HFF-Myc (cell line): Measurements from ENCODE around the gene NFYA.

ENCODE experiments used
- DNase-seq: peaks from one replicate; pipeline ENCODE4 v3.0.0-alpha.2; 2011; ENCODE audit warnings: low read depth; ENCODE audit errors: extremely low read depth
- H3K4me3 ChIP-seq: replicated peaks from 2 replicates; pipeline ENCODE4 v1.5.1; 2011; ENCODE audit warnings: low read depth, mild to moderate bottlenecking, control low read depth, low read length
- CTCF ChIP-seq: IDR thresholded peaks from 2 replicates; pipeline ENCODE4 v1.5.1; 2012; ENCODE audit warnings: mild to moderate bottlenecking, low read depth, low read length, control low read depth; ENCODE audit errors: missing control alignments

Gene NFYA

DNA sequence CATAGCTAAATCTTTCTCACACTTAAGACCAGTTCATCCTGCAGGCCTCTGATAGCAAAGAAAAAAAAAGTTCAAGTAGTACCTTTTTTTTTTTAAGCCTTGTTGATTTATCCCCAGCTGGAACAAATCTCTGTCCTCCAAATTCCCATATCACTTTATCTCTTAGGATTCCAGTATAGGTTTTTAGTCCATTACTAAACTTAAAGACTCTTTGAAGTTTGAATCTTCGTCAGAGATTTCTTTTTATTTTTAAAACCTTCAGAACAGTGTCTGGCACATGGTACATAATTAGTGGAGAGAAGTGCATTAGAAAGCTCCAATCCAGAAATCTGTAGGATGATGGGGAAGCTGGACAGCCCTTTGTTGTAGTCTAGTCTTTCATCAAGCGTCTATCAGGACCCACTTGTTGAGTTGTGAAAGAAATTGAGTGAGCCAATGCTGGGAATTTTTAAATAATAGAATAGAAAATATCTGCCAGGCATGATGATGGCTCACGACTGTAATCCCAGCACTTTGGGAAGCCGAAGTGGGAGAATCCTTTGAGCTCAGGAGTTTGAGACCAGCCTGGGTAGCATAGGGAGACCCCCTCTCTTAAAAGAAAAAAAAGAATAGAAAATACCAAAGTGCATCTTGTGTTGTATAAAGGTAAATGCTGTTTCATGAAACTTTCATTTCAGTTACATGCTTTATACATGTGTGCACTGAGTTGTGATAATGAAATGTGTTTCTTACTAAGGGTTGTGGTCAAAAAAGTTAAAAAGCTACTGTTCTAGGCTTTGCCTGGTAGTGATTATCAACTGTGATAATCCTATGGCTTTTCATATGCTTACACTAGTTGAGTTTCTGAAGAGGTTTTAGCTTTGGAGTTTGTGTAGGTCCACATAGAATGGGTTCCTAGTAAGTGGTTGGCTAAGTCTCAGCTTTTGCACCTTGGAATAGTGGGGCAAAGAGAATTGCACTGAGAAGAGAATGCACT lies 3.2 kb downstream of the NFYA start:
- TF ChIP-seq CTCF = no peak
- no peak for DNase-seq
- H3K4me3 ChIP-seq = no peak overlapping the region

DNA sequence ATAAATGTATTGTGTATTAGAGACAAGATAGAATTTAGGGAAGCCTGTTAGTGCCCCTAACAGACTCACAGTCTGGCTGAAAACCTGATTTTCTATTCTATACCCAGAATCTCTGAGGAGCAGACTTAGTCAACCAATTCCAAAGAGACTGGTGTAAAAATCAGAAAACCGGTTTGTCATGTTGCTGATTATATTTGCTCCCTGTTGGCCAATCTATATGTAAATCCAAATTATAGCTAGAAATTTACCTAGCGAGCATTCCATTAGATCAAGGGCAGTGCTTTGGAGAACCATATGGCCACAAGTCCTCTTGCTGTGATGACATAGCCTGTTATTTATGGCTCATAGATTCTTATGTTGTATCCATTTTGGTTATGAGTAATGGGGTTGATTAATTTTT lies 4.8 kb downstream of the NFYA start:
- TF ChIP-seq CTCF = no peak
- no peak for DNase-seq

GRCh38 chr6:41078101-41078500 lies 5.3 kb downstream of the NFYA start:
- TF ChIP-seq CTCF = no peak
- DNase-seq = no peak
- H3K4me3 ChIP-seq = no peak overlapping the region

More for the DNA sequence above, 4.8 kb downstream of the NFYA start:
- no peak overlapping the region for H3K4me3 ChIP-seq

- TF ChIP-seq CTCF = no peak
- no peak for DNase-seq
- H3K4me3 ChIP-seq = no peak overlapping the region
Observed at GRCh38 chr6:41079080-41079479, 6.3 kb downstream of the NFYA start.

- H3K4me3 ChIP-seq = no peak overlapping the region
- DNase-seq = no peak
- no peak for TF ChIP-seq CTCF
Observed at GRCh38 chr6:41080621-41081020, 7.8 kb downstream of the NFYA start.

DNA sequence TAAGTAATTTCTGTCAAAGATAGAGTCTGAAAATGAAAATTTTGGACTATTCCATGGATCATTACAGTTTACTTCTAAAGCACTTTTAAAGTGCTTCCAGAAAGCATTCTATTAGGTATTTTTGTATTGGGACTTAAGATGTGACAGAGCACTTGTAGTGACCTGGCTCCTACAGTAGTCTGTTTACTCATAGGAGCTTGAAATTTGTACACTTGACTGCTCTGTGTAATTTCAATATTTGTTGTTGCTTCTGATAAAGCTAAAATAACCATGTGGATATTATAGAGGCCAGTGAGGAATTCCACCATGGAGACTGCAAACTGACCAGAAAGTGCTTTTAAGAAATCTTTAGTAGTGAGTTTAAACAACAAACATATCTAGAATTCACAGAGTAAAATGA lies 10.3 kb downstream of the NFYA start:
- no peak for DNase-seq
- no peak for TF ChIP-seq CTCF
- no peak overlapping the region for H3K4me3 ChIP-seq

GRCh38 chr6:41085182-41085581 lies 12.4 kb downstream of the NFYA start:
- no peak for TF ChIP-seq CTCF
- no peak overlapping the region for H3K4me3 ChIP-seq
- no peak for DNase-seq
